Measurements from ENCODE around the gene SP140.

- TF ChIP-seq TEAD4 (IDR thresholded peaks at IDR 0.05): no peak
- TF ChIP-seq YY1 (IDR thresholded peaks at IDR 0.05; ENCODE audit: low read depth): no peak
- TF ChIP-seq CEBPB (IDR thresholded peaks at IDR 0.05): no peak
- TF ChIP-seq TAF1 (IDR thresholded peaks at IDR 0.05; ENCODE audit: low read depth): no peak
- TF ChIP-seq RAD21 (IDR thresholded peaks at IDR 0.05; ENCODE audit: low read depth): no peak
- TF ChIP-seq EP300 (IDR thresholded peaks at IDR 0.05; ENCODE audit: borderline replicate concordance): no peak
- TF ChIP-seq CREB1 (IDR thresholded peaks at IDR 0.05; ENCODE audit: low read depth): no peak
- no peak for TF ChIP-seq MAX (IDR thresholded peaks at IDR 0.05)
- TF ChIP-seq REST (IDR thresholded peaks at IDR 0.05; ENCODE audit: low read depth): no peak
- no peak for TF ChIP-seq ZBTB7A (IDR thresholded peaks at IDR 0.05; ENCODE audit: low read depth)
- TF ChIP-seq FOXM1 (IDR thresholded peaks at IDR 0.05; ENCODE audit: borderline replicate concordance, low read depth): no peak
Observed at GRCh38 chr2:230266638-230267037, 41.1 kb downstream of the SP140 start.
